H1 (cell line): ENCODE measurements around the gene DESI1.

Source experiments
- ATF2 ChIP-seq: IDR thresholded peaks from 2 replicates; pipeline ENCODE4 v1.6.1; 2012; ENCODE audit warnings: low read length, inconsistent platforms
- CBX8 ChIP-seq: fragments of 300-800, 300-1000 bp; sonication (generic); IDR thresholded peaks from 2 replicates; pipeline ENCODE4 v1.7.1; 2016; ENCODE audit warnings: low read depth, low read length, borderline replicate concordance
- CHD2 ChIP-seq: IDR thresholded peaks from 2 replicates; pipeline ENCODE4 v1.6.1; 2012; ENCODE audit warnings: low read length, improper control_type of control experiment
- CREB1 ChIP-seq: IDR thresholded peaks from 2 replicates; pipeline ENCODE4 v1.6.1; 2012; ENCODE audit warnings: inconsistent platforms
- CTCF ChIP-seq, 3 experiments: IDR thresholded peaks; 1 replicate in 2 of 3; 2 replicates in 1 of 3; pipeline versions ENCODE4 v1.5.1 to v1.6.1; 2011; ENCODE audit warnings: low read length in 3 of 3, mild to moderate bottlenecking in 3 of 3, inconsistent platforms in 2 of 3, low read depth in 1 of 3, moderate library complexity in 1 of 3; ENCODE audit not compliant: insufficient read depth in 1 of 3; ENCODE audit errors: control extremely low read depth in 1 of 3
- FOSL1 ChIP-seq: IDR thresholded peaks from 2 replicates; pipeline ENCODE4 v1.6.1; 2011; ENCODE audit warnings: mild to moderate bottlenecking, low read depth, low read length, moderate library complexity; ENCODE audit not compliant: insufficient read depth
- HDAC6 ChIP-seq: IDR thresholded peaks from one replicate; pipeline ENCODE4 v1.7.1; 2012; ENCODE audit warnings: low read depth, mild to moderate bottlenecking, inconsistent platforms, low read length, moderate library complexity
- MAX ChIP-seq: IDR thresholded peaks from 2 replicates; pipeline ENCODE4 v1.6.1; 2012; ENCODE audit warnings: inconsistent platforms
- POLR2A ChIP-seq, 2 experiments: IDR thresholded peaks; 1 replicate in 1 of 2; 2 replicates in 1 of 2; pipeline ENCODE4 v1.6.1; 2011; ENCODE audit warnings: low read depth in 2 of 2, low read length in 2 of 2, mild to moderate bottlenecking in 2 of 2; ENCODE audit errors: control extremely low read depth in 1 of 2
- POLR2AphosphoS5 ChIP-seq: IDR thresholded peaks from 2 replicates; pipeline ENCODE4 v1.6.1; 2011; ENCODE audit warnings: low read depth, low read length
- TEAD4 ChIP-seq: IDR thresholded peaks from 2 replicates; pipeline ENCODE4 v1.6.1; 2012; ENCODE audit warnings: low read depth, low read length, inconsistent platforms, mixed read lengths
- YY1 ChIP-seq: IDR thresholded peaks from 2 replicates; pipeline ENCODE4 v1.6.1; 2011; ENCODE audit warnings: low read depth, mild to moderate bottlenecking, low read length

- no peak for TF ChIP-seq CTCF (IDR thresholded peaks at IDR 0.05; ENCODE audit: control extremely low read depth in 1 of 3, insufficient read depth in 1 of 3, low read depth in 1 of 3, low read length in 3 of 3)
- TF ChIP-seq POLR2AphosphoS5: no peak
- TF ChIP-seq CBX8: no peak
- no peak for TF ChIP-seq POLR2A (IDR thresholded peaks at IDR 0.05; ENCODE audit: control extremely low read depth in 1 of 2, low read depth in 2 of 2, low read length in 2 of 2)
- no peak for TF ChIP-seq MAX
- no peak for TF ChIP-seq ATF2
- no peak for TF ChIP-seq HDAC6
- no peak for TF ChIP-seq FOSL1
- TF ChIP-seq CHD2: no peak
- TF ChIP-seq YY1: no peak
- TF ChIP-seq TEAD4: no peak
- TF ChIP-seq CREB1: no peak
Measured at GRCh38 chr22:41603873-41604332, 16.9 kb downstream of the DESI1 start.
